ENCODE measurements around the gene MED13L.

Gene MED13L

GRCh38 chr12:116128779-116129178, 148.7 kb downstream of the MED13L start:
- no peak for DNase-seq

- no peak for DNase-seq
Observed at GRCh38 chr12:116127859-116128258, 149.6 kb downstream of the MED13L start.

- no peak for DNase-seq
Observed at GRCh38 chr12:116126610-116127009, 150.9 kb downstream of the MED13L start.

GRCh38 chr12:116125956-116126566, 151.4 kb downstream of the MED13L start:
- DNase-seq, result no peak

- no peak for DNase-seq
Observed at GRCh38 chr12:116125084-116125483, 152.4 kb downstream of the MED13L start.

GRCh38 chr12:116123451-116124258, 153.8 kb downstream of the MED13L start:
- DNase-seq, result no peak

GRCh38 chr12:116122628-116123027, 154.9 kb downstream of the MED13L start:
- DNase-seq, result no peak

- DNase-seq, result no peak
Observed at GRCh38 chr12:116121453-116121871, 156.0 kb downstream of the MED13L start.

- DNase-seq, result no peak
Observed at GRCh38 chr12:116116650-116117424, 160.7 kb downstream of the MED13L start.

GRCh38 chr12:116113398-116114130, 163.9 kb downstream of the MED13L start:
- no peak for DNase-seq

GRCh38 chr12:116106870-116107269, 170.6 kb downstream of the MED13L start:
- no peak for DNase-seq

GRCh38 chr12:116104167-116104767, 173.2 kb downstream of the MED13L start:
- DNase-seq, result no peak

- DNase-seq, result no peak
Observed at GRCh38 chr12:116101991-116102390, 175.5 kb downstream of the MED13L start.

GRCh38 chr12:116099652-116100432, 177.7 kb downstream of the MED13L start:
- DNase-seq, result no peak

GRCh38 chr12:116096874-116097273, 180.6 kb downstream of the MED13L start:
- no peak for DNase-seq

- DNase-seq, result no peak
Observed at GRCh38 chr12:116094475-116094874, 183.0 kb downstream of the MED13L start.

GRCh38 chr12:116093915-116094314, 183.6 kb downstream of the MED13L start:
- no peak for DNase-seq

- no peak for DNase-seq
Observed at GRCh38 chr12:116092776-116093175, 184.7 kb downstream of the MED13L start.

GRCh38 chr12:116092162-116092561, 185.3 kb downstream of the MED13L start:
- no peak for DNase-seq

- DNase-seq, result no peak
Observed at GRCh38 chr12:116091579-116091978, 185.9 kb downstream of the MED13L start.

GRCh38 chr12:116090516-116090915, 187.0 kb downstream of the MED13L start:
- no peak for DNase-seq

Measured in right kidney (tissue), 1 donor.